IMR-90 (cell line): ENCODE measurements around the gene LONRF3. TPM values are rescaled to one million over a fixed set of nuclear protein-coding genes. Genes with fewer than 3 reads are reported as not detected.

ENCODE experiments used
- ATAC-seq: fragments of 200-7000 bp; cut with Tn5 transposase; 2 replicates; pipeline ENCODE4 v1.9.1; 2020; ENCODE audit warnings: low read depth, mild to moderate bottlenecking, moderate library complexity
- BruUV-seq: library from RNA; stranded (reverse); fragments of 400-500 nt; replicated peaks from 2 replicates; lab custom pipeline; 2021; lab: Mats Ljungman, UMichigan
- CTCF ChIA-PET: fragments of 300-600 bp; formaldehyde crosslinking; extraction: SDS; loops from one replicate; lab custom pipeline; 2021; ENCODE audit warnings: antibody characterized with exemption; lab: Yijun Ruan, JAX
- POLR2A ChIA-PET: fragments of 300-600 bp; sonication (Branson Sonifier 250); formaldehyde crosslinking; loops from one replicate; lab custom pipeline; 2022; ENCODE audit warnings: antibody characterized with exemption; ENCODE audit not compliant: unreplicated experiment; lab: Charles Lee
- DNase-seq: peaks from one replicate; pipeline ENCODE4 v3.0.0; 2013
- H2AFZ ChIP-seq: replicated peaks from 2 replicates; pipeline ENCODE3; 2013; ENCODE audit warnings: low read length, mild to moderate bottlenecking; ENCODE audit not compliant: poor library complexity
- H2AK5ac ChIP-seq: 2 replicates; pipeline ENCODE4 v1.6.1; 2013; ENCODE audit warnings: low read depth, low read length, inconsistent platforms
- H2AK9ac ChIP-seq: replicated peaks from 2 replicates; pipeline ENCODE3; 2013; ENCODE audit warnings: mild to moderate bottlenecking, low read depth, low read length, moderate library complexity; ENCODE audit not compliant: poor library complexity
- H2BK120ac ChIP-seq: 2 replicates; pipeline ENCODE4 v1.6.1; 2013; ENCODE audit warnings: low read depth, low read length, inconsistent platforms
- H2BK15ac ChIP-seq: 3 replicates; pipeline ENCODE4 v1.6.1; 2013; ENCODE audit warnings: low read depth, low read length, inconsistent platforms
- H2BK20ac ChIP-seq: 2 replicates; pipeline ENCODE4 v1.6.1; 2013; ENCODE audit warnings: low read depth, mild to moderate bottlenecking, inconsistent platforms, low read length, moderate library complexity
- H2BK5ac ChIP-seq: 2 replicates; pipeline ENCODE4 v1.6.1; 2013; ENCODE audit warnings: mild to moderate bottlenecking, low read depth, low read length, inconsistent platforms; ENCODE audit not compliant: poor library complexity, severe bottlenecking
- H3K14ac ChIP-seq: replicated peaks from 2 replicates; pipeline ENCODE4 v1.6.1; 2013; ENCODE audit warnings: low read depth, low read length, inconsistent platforms
- H3K18ac ChIP-seq: 2 replicates; pipeline ENCODE4 v1.6.1; 2013; ENCODE audit warnings: low read depth, low read length, control low read depth
- H3K23ac ChIP-seq: 2 replicates; pipeline ENCODE4 v1.6.1; 2013; ENCODE audit warnings: low read depth, low read length, inconsistent platforms
- H3K27ac ChIP-seq: 2 replicates; pipeline ENCODE4 v1.5.1; 2013; ENCODE audit warnings: mild to moderate bottlenecking, control low read depth, low read length; ENCODE audit not compliant: insufficient read depth
- H3K27me3 ChIP-seq: 2 replicates; pipeline ENCODE4 v1.6.1; 2013; ENCODE audit warnings: low read length; ENCODE audit not compliant: control insufficient read depth, insufficient read depth
- H3K36me3 ChIP-seq: 2 replicates; pipeline ENCODE4 v1.6.1; 2013; ENCODE audit warnings: low read length, mixed read lengths; ENCODE audit not compliant: control insufficient read depth, insufficient read depth
- H3K4ac ChIP-seq: 2 replicates; pipeline ENCODE4 v1.6.1; 2013; ENCODE audit warnings: low read depth, low read length, inconsistent platforms
- H3K4me1 ChIP-seq: 2 replicates; pipeline ENCODE4 v1.6.1; 2013; ENCODE audit warnings: low read length, mixed read lengths; ENCODE audit not compliant: control insufficient read depth, insufficient read depth
- H3K4me2 ChIP-seq: 2 replicates; pipeline ENCODE4 v1.6.1; 2013; ENCODE audit warnings: low read depth, mild to moderate bottlenecking, control low read depth, low read length, moderate library complexity
- H3K4me3 ChIP-seq: 2 replicates; pipeline ENCODE4 v1.5.1; 2013; ENCODE audit warnings: low read depth, mild to moderate bottlenecking, control low read depth, low read length, moderate library complexity; ENCODE audit not compliant: insufficient read depth
- H3K56ac ChIP-seq: 2 replicates; pipeline ENCODE4 v1.6.1; 2013; ENCODE audit warnings: low read length, inconsistent platforms; ENCODE audit not compliant: insufficient read depth; ENCODE audit errors: extremely low read depth
- H3K79me1 ChIP-seq, 2 experiments: 2 replicates each; pipeline ENCODE4 v1.6.1; 2013; ENCODE audit warnings: low read length in 2 of 2, inconsistent platforms in 1 of 2, low read depth in 1 of 2
- H3K9ac ChIP-seq: 2 replicates; pipeline ENCODE4 v1.6.1; 2013; ENCODE audit warnings: low read depth, low read length, control low read depth
- H3K9me1 ChIP-seq: 2 replicates; pipeline ENCODE4 v1.6.1; 2013; ENCODE audit warnings: low read length, inconsistent platforms; ENCODE audit not compliant: insufficient read depth
- H3K9me3 ChIP-seq: 2 replicates; pipeline ENCODE4 v1.6.1; 2013; ENCODE audit warnings: low read length; ENCODE audit not compliant: control insufficient read depth, insufficient read depth
- H4K20me1 ChIP-seq: 2 replicates; pipeline ENCODE4 v1.6.1; 2013; ENCODE audit warnings: low read length, inconsistent platforms; ENCODE audit not compliant: insufficient read depth
- H4K5ac ChIP-seq: 2 replicates; pipeline ENCODE4 v1.6.1; 2013; ENCODE audit warnings: mild to moderate bottlenecking, low read depth, low read length, control low read depth
- H4K8ac ChIP-seq, 2 experiments: 2 replicates each; pipeline ENCODE4 v1.6.1; 2013; ENCODE audit warnings: low read depth in 2 of 2, low read length in 2 of 2, control low read depth in 1 of 2, inconsistent platforms in 1 of 2
- H4K91ac ChIP-seq: 2 replicates; pipeline ENCODE4 v1.6.1; 2013; ENCODE audit warnings: low read depth, low read length, inconsistent platforms; ENCODE audit not compliant: insufficient read depth
- BHLHE40 ChIP-seq: fragments of 150-350 bp; IDR thresholded peaks from 2 replicates; pipeline ENCODE4 v1.6.1; 2016; ENCODE audit warnings: mild to moderate bottlenecking, low read depth, low read length
- CEBPB ChIP-seq: IDR thresholded peaks from 2 replicates; pipeline ENCODE4 v1.6.1; 2012; ENCODE audit warnings: low read depth, low read length, improper control_type of control experiment
- CHD1 ChIP-seq: IDR thresholded peaks from 2 replicates; pipeline ENCODE4 v1.6.1; 2012; ENCODE audit warnings: low read depth, low read length, improper control_type of control experiment
- CTCF ChIP-seq: conservative IDR thresholded peaks from 2 replicates; pipeline ENCODE4 v1.5.1; 2012; ENCODE audit warnings: mild to moderate bottlenecking, low read depth, low read length, improper control_type of control experiment
- ELK1 ChIP-seq: fragments of 150-350 bp; IDR thresholded peaks from 2 replicates; pipeline ENCODE4 v1.6.1; 2016; ENCODE audit warnings: low read depth, mild to moderate bottlenecking, low read length, moderate library complexity, borderline replicate concordance
- MAFK ChIP-seq: IDR thresholded peaks from 2 replicates; pipeline ENCODE4 v1.6.1; 2012; ENCODE audit warnings: low read depth, low read length, improper control_type of control experiment
- MXI1 ChIP-seq: IDR thresholded peaks from 2 replicates; pipeline ENCODE4 v1.6.1; 2012; ENCODE audit warnings: low read depth, mild to moderate bottlenecking, low read length, moderate library complexity, borderline replicate concordance
- POLR2A ChIP-seq: IDR thresholded peaks from 2 replicates; pipeline ENCODE4 v1.6.1; 2012; ENCODE audit warnings: mild to moderate bottlenecking, low read depth, low read length
- RAD21 ChIP-seq: IDR thresholded peaks from 2 replicates; pipeline ENCODE4 v1.6.1; 2012; ENCODE audit warnings: low read length, improper control_type of control experiment
- RCOR1 ChIP-seq: IDR thresholded peaks from 2 replicates; pipeline ENCODE4 v1.6.1; 2012; ENCODE audit warnings: mild to moderate bottlenecking, low read length, improper control_type of control experiment; ENCODE audit not compliant: insufficient replicate concordance
- RFX5 ChIP-seq: IDR thresholded peaks from 2 replicates; pipeline ENCODE4 v1.8.0; 2012; ENCODE audit warnings: low read depth, mild to moderate bottlenecking, low read length, moderate library complexity
- SMC3 ChIP-seq: fragments of 150-350 bp; IDR thresholded peaks from 2 replicates; pipeline ENCODE4 v1.6.1; 2016; ENCODE audit warnings: low read depth, mild to moderate bottlenecking, antibody characterized with exemption, low read length, moderate library complexity
- USF2 ChIP-seq: fragments of 150-350 bp; IDR thresholded peaks from 2 replicates; pipeline ENCODE4 v1.6.1; 2017; ENCODE audit warnings: mild to moderate bottlenecking, antibody characterized with exemption, low read length, low read depth
- WGBS, 2 experiments: methylation state at CpG; one replicate each; pipeline versions ENCODE4 v1.1.5 to v1.1.7; 2013; ENCODE audit warnings: missing lambda C conversion rate in 2 of 2; ENCODE audit not compliant: insufficient read length in 1 of 2; ENCODE audit errors: extremely low coverage in 2 of 2; 5-methylcytosine and 5-hydroxymethylcytosine counted together
- dilution Hi-C: fragments of 300-500 bp; cut with HindIII; formaldehyde crosslinking; loops from one replicate; pipeline ENCODE4 v1.14.3; 2018; ENCODE audit warnings: low sequenced_read_pairs; ENCODE audit not compliant: unreplicated experiment
- in situ Hi-C: fragments of 300-500 bp; cut with MboI; formaldehyde crosslinking; loops from 3 replicates; pipeline ENCODE4 v1.14.3; 2019; ENCODE audit warnings: low sequenced_read_pairs, inconsistent platforms, mixed read lengths
- intact Hi-C: fragments of 100-400 bp; cut with micrococcal nuclease; formaldehyde crosslinking; loops from 2 replicates; pipeline ENCODE4 v1.10.0; 2022
- polyA plus RNA-seq, 3 experiments: library from polyadenylated mRNA; depleted of rRNA; stranded (reverse); fragments of >200 nt; gene quantifications; 2 replicates each; pipeline ENCODE4 v1.2.3, GENCODE V29; 2012; ENCODE audit warnings: low replicate concordance in 1 of 3
- total RNA-seq: library from RNA; depleted of rRNA; stranded (reverse); fragments of >200 nt; gene quantifications from 2 replicates; pipeline ENCODE4 v1.2.3, GENCODE V29; 2012

The LONRF3 gene
- total and polyA plus RNA-seq, 2 of the 4 experiments (the other 2 are of a cell fraction) = not detected

DNA sequence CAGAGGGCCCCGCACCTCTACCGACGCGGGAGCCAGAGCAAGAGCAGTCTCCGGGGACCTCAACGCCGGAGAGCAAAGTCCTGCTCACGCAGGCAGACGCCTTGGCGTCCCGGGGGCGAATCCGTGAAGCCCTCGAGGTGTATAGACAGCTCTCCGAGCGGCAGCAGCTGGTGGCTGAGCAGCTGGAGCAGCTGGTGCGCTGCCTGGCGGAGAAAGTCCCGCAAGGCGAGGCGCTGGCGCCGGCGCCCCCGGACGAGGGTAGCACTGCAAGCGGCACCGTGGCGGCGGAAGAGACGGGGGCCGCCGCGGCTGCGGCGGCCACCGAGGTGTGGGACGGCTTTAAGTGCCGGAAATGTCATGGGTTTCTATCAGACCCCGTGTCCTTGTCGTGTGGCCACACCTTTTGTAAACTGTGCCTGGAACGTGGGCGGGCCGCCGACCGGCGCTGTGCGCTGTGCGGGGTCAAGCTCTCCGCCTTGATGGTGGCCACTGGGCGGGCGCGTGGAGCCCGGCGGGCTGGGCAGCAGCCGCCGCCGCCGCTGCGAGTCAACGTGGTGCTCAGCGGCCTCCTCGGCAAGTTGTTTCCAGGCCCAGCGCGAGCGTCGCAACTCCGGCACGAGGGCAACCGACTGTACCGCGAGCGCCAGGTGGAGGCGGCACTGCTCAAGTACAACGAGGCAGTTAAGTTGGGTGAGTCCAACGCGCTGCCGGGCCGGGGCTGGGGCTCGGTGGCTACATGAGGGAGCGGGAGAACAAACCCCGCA, 672 bp downstream of the LONRF3 start:
- intact Hi-C loops = no loop called here

More for the DNA sequence above, 672 bp downstream of the LONRF3 start:
- Histone ChIP-seq H3K9ac (no peak overlapping the region), H4K8ac (no peak overlapping the region), H4K91ac (no peak overlapping the region), H3K4me2 (peak overlapping the region; percentile 45; the same call in 1 of the 2 replicates), H3K4ac (no peak overlapping the region), H2BK20ac (no peak overlapping the region), H3K36me3 (no peaks in the 10 kb centered on the region), H2AK9ac (no peak overlapping the region), H2BK120ac (no peak overlapping the region), H2BK15ac (no peak overlapping the region), H3K9me1 (no peaks in the 10 kb centered on the region), H4K20me1 (no peaks in the 10 kb centered on the region), H3K9me3 (peaks cover 3% of the 10 kb centered on the region), H3K79me1 (no peaks in the 10 kb centered on the region), H3K4me3 (0 out of 2 replicates have a peak overlapping the region, but pooled peaks have one; percentile 2), H3K14ac (no peak overlapping the region), H3K27me3 (peaks cover 61% of the 10 kb centered on the region), H2AK5ac (no peak overlapping the region), H3K23ac (no peak overlapping the region), H3K56ac (no peak overlapping the region), H4K5ac (no peak overlapping the region), H3K4me1 (no peaks in the 10 kb centered on the region), H3K27ac (no peak overlapping the region), H2AFZ (peak overlapping the region; percentile 78), H2BK5ac (no peak overlapping the region), H3K18ac (no peak overlapping the region)
- in situ Hi-C loops (no loop called here), dilution Hi-C loops (no loop called here)
- BruUV-seq = no TSS peak
- ChIA-PET POLR2A (no interaction called here), CTCF (no interaction called here)
- ATAC-seq = peak; percentile 28
- no peak for DNase-seq
- 36% methylated on average over 28 of the region's 82 CpGs; no CpG with 5 or more reads in 1 of the 2 experiments for WGBS, 2 experiments
- TF ChIP-seq MXI1 = no peak
- TF ChIP-seq SMC3 = no peak
- no peak for TF ChIP-seq USF2
- TF ChIP-seq POLR2A = no peak
- TF ChIP-seq BHLHE40 = no peak
- no peak for TF ChIP-seq CEBPB
- no peak for TF ChIP-seq CHD1
- TF ChIP-seq ELK1 = no peak
- TF ChIP-seq RFX5 = no peak
- TF ChIP-seq RAD21 = no peak
- no peak for TF ChIP-seq MAFK
- TF ChIP-seq CTCF = no peak
- TF ChIP-seq RCOR1 = no peak
